H7 (cell line): ENCODE data around the gene CPA2. TPM values are rescaled to one million over a fixed set of nuclear protein-coding genes. Genes with fewer than 3 reads are reported as not detected.
"Not testable (repeated sequence)": the region's sequence is repeated elsewhere in the genome, so short reads cannot be mapped to it uniquely, and the experiment has no call there.

Experiments used
- DNase-seq: peaks from one replicate; pipeline ENCODE4 v3.0.0; 2012
- H3K27me3 ChIP-seq: 2 replicates; pipeline ENCODE4 v1.6.0; 2011; ENCODE audit warnings: mild to moderate bottlenecking, low read length; ENCODE audit not compliant: control insufficient read depth, insufficient read depth
- H3K36me3 ChIP-seq: replicated peaks from 2 replicates; pipeline ENCODE4 v1.5.1; 2011; ENCODE audit warnings: low read length; ENCODE audit not compliant: control insufficient read depth, insufficient read depth
- H3K4me3 ChIP-seq: 2 replicates; pipeline ENCODE4 v1.5.1; 2011; ENCODE audit warnings: low read depth, mild to moderate bottlenecking, control low read depth, low read length, moderate library complexity; ENCODE audit not compliant: insufficient read depth
- total RNA-seq: library from RNA; depleted of rRNA; stranded (reverse); fragments of >200 nt; shearing (Covaris generic); gene quantifications from 2 replicates; pipeline ENCODE4 v1.2.3, GENCODE V29; 2014

CPA2 gene
- total RNA-seq, 1 experiment from 2014 or later = not detected

DNA sequence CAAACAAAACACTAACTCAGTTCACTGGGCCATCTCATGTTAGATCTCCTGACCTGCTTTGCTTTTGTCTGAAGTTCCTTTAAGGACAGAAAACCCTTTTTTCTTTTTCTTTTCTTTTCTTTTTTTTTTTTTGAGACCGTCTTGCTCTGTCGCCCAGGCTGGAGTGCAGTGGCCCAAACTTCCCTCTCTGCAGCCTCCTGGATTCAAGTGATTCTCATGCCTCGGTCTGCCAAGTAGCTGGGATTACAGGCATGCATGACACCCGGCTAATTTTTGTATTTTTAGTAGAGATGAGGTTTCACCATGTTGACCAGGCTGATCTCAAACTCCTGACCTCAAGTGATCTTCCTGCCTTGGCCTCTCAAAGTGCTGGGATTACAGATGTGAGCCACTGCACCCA is 30.3 kb upstream of the CPA2 start:
- not testable (repeated sequence) for H3K27me3 ChIP-seq, H3K36me3 ChIP-seq, H3K4me3 ChIP-seq, DNase-seq

DNA sequence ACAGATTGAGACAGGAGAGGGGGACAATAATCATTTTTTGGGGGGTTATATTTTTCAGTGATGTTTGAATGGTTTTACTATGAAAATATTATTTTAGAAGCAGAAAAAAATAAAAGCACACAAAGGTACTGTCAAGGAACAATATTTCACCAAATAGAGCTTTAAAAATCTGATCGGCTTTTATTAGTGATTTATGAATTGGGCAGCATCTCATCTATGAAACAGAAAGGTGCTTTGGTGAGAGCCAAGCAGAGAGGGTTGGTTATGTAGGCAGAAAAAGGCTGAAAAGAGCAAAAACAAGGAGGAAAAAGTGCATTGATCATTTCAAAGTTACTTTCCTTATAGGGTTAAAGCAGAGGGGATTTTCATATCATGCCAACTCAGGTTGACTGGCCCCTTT is 26.4 kb upstream of the CPA2 start:
- no peaks in the 10 kb centered on the region for H3K36me3 ChIP-seq
- DNase-seq = no peak

DNA sequence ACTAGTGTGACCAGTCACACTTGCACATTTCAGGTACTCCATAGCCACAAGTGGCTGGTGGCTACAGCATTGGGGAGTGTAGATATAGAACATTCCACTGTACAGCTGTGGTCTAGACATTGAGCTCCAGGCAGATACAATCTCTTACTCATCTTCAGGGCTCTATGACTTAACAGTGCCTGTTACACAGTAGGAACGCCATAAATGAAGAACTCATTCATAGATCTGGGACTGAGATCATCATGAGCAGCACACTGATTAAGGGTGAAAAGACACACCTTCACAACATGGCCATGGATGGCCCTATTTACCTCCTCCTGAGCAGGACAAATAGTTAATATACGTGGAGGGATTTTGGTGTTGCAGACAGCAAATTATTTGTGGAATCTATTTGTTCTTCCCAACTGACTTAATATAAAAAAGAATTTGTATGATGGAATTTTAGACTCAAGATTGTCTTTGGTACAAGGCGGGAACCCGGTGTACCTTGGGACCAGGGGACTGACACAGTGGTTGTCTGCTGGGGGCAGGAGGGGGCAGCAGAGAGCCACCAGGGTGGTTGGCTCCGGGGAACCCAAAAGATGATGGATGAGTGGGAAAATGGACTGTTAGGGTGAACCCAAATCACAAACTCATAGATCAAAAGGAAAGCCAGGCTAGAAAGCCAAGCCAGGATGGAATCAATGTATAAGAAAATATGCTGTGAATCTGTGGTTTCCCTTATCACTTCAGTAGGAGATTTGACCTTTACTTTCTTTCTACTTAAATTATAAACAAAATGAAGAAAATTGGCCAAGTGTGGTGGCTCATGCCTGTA is 24.3 kb upstream of the CPA2 start:
- H3K36me3 ChIP-seq = no peaks in the 10 kb centered on the region
- DNase-seq = peak; percentile 71
- no peak overlapping the region for H3K4me3 ChIP-seq
- no peaks in the 10 kb centered on the region for H3K27me3 ChIP-seq

More for the DNA sequence above, 26.4 kb upstream of the CPA2 start:
- H3K27me3 ChIP-seq = no peaks in the 10 kb centered on the region
- H3K4me3 ChIP-seq = no peak overlapping the region

DNA sequence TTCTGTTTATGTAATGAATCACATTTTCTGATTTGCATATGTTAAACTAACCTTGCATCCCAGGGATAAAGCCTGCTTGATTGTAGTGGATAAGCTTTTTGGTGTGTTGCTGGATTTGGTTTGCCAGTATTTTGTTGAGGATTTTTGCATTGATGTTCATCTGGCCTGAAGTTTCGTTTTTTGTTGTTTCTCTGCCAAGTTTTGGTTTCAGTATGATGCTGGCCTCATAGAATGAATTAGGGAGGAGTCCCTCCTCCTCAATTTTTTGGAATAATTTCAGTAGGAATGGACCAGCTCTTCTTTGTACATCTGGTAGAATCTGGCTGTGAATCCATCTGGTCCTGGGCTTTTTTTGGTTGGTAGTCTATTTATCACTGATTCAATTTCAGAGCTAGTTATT is 23.2 kb upstream of the CPA2 start:
- not testable (repeated sequence) for DNase-seq, H3K27me3 ChIP-seq, H3K36me3 ChIP-seq, H3K4me3 ChIP-seq

DNA sequence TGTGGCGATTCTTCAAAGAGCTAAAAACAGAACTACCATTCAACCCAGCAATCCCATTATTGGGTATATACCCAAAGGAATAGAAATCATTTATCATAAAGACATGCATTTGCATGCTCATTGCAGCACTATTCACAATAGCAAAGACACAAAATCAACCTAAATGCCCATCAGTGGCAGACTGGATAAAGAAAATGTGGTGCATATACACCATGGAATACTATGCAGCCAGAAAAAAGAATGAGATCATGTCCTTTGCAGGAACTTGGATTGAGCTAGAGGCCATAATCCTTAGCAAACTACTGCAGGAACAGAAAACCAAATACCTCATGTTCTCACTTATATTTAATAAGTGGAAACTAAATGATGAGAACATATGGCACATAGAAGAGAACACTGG is 20.2 kb upstream of the CPA2 start:
- DNase-seq, H3K4me3 ChIP-seq, H3K36me3 ChIP-seq, H3K27me3 ChIP-seq: not testable (repeated sequence)

DNA sequence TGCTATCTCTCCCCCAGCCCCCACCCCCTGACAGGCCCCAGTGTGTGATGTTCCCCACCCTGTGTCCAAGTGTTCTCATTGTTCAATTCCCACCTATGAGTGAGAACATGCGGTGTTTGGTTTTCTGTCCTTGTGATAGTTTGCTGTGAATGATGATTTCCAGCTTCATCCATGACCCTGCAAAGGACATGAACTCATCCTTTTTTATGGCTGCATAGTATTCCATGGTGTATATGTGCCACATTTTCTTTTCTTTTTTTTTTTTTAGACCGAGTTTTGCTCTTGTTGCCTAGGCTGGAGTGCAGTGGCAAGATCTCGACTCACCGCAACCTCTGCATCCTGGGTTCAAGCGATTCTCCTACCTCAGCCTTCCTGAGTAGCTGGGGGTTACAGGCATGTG is 17.8 kb upstream of the CPA2 start:
- H3K36me3 ChIP-seq, DNase-seq, H3K4me3 ChIP-seq, H3K27me3 ChIP-seq: not testable (repeated sequence)

DNA sequence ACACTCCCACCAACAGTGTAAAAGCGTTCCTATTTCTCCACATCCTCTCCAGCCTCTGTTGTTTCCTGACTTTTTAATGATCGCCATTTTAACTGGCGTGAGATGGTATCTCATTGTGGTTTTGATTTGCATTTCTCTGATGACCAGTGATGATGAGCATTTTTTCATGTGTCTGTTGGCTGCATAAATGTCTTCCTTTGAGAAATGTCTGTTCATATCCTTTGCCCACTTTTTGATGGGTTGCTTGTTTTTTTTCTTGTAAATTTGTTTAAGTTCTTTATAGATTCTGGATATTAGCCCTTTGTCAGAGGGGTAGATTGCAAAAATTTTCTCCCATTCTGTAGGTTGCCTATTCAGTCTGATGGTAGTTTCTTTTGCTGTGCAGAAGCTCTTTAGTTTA is 17.0 kb upstream of the CPA2 start:
- not testable (repeated sequence) for H3K27me3 ChIP-seq, H3K36me3 ChIP-seq, DNase-seq, H3K4me3 ChIP-seq

DNA sequence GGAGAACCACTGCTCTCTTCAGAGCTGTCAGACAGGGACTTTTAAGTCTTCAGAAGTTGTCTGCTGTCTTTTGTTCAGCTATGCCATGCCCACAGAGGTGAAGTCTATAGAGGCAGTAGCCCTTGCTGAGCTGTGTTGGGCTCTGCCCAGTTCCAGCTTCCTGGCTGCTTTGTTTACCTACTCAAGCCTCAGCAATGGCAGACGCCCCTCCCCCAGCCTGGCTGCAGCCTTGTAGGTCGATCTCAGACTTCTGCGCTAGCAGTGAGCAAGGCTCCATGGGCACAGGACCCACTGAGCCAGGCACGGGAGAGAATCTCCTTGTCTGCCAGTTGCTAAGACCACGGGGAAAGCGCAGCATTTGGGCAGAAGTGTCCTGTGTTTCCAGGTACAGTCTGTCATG is 12.1 kb upstream of the CPA2 start:
- DNase-seq = no peak
- Histone ChIP-seq H3K4me3 (no peak overlapping the region), H3K27me3 (no peaks in the 10 kb centered on the region), H3K36me3 (no peaks in the 10 kb centered on the region)

DNA sequence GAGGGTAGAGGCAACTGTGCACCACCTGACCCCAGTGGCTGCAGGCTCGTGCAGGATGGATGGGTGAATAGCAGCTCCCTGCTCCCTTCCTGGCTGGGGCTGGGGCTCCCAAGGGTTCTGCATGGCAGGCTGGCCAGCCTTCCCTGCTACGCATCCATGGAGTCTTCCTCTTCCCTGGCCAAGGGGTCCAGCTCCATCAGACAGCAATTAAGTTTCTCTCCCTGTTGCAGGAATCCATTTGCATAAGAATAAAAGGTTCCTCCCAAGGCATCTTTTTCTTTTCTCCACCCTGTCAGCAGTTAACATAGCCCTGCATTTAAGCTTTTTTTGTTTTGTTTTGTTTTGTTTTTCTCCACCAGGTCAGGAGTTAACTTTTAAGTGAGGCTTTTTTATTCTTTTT is 10.0 kb upstream of the CPA2 start:
- Histone ChIP-seq H3K4me3 (no peak overlapping the region), H3K27me3 (no peaks in the 10 kb centered on the region), H3K36me3 (no peaks in the 10 kb centered on the region)
- DNase-seq = peak; percentile 29

DNA sequence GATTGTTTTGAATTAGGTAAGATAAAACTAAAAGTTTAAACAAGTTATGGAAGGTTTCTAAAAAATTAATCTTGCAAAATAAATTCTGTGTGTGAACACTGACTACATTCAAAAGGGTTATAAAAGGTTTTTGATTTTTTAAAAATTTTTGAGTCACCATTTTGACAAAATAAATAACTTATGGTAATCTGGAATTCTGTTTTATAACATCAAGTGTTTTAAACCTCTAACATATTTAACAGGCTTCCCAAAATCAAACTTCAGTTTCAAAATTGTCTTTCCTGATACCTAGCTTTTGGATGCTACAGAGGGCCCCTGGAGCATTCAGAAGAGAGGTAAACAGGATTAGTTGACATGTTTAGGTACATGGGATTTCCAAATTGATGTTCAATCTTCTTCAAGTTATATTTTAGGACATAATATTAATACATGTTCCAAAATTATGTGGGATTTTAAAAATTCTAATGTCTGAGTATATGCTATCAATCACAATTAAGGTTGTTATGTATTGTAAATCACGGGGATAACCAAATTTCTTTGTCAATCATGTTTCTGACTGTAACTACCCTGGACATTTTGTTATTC is 8.1 kb upstream of the CPA2 start:
- DNase-seq = no peak
- Histone ChIP-seq H3K4me3 (no peak overlapping the region), H3K27me3 (no peaks in the 10 kb centered on the region), H3K36me3 (no peaks in the 10 kb centered on the region)

DNA sequence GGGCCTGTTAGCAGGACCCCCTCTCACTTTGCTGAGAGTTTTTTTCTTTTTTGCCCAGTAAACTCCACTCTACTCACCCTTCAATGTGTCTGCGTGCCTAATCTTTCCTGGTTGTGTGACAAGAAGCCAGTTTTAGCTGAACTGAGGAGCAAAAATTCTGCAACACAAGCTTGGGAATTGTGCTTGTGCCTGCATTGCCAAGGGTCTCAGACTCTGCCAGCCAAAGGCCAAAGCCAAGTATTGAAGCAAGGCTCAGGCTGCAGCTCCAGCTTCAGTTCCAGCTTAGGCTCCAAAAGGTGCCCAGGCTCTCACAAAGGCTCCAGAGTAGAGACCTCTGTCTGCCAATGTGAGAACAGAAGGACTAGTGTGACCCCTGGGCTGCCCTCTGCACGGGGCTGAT is 4.2 kb upstream of the CPA2 start:
- no peak overlapping the region for H3K4me3 ChIP-seq
- no peaks in the 10 kb centered on the region for H3K27me3 ChIP-seq
- no peaks in the 10 kb centered on the region for H3K36me3 ChIP-seq
- no peak for DNase-seq

DNA sequence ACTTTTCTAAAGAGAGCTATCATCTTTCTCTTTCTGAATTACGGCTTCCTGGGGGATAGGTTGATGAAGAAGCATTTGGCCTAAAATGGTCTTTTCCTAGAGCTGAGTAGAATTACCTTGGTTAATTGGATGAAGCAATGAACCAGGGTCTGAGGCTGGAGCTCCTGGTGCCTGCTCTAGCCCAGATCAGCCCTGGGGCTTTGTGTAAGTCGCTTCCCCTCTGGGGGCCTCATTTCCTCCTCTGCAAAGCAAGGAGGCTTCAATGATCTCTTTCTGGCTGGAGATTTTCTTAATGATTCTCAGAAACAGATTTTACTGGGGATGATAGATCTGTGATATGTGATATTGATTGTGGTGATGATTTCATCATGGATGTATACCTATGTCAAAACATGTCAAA is 3.5 kb upstream of the CPA2 start:
- no peak overlapping the region for H3K4me3 ChIP-seq
- no peak for DNase-seq
- H3K27me3 ChIP-seq = no peaks in the 10 kb centered on the region
- H3K36me3 ChIP-seq = no peaks in the 10 kb centered on the region

DNA sequence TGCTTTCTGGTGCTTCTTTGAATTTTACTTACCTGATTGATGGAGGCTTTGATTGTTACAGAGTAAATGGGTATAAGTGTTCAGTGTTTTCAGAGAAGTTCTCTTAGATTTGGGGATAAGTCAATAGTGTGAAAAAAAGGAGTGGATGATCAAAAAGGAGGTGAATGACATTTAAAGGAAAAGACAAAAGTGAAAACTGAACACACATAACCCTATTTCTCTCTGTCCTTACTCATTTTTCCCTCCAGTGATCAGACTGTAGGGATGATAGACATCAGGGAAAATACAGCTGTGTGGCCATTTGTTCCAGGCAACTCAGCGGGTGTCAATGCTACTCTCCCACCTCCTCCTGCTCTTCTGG is 278 bp downstream of the CPA2 start:
- DNase-seq = no peak
- Histone ChIP-seq H3K36me3 (no peaks in the 10 kb centered on the region), H3K4me3 (no peak overlapping the region), H3K27me3 (no peaks in the 10 kb centered on the region)

DNA sequence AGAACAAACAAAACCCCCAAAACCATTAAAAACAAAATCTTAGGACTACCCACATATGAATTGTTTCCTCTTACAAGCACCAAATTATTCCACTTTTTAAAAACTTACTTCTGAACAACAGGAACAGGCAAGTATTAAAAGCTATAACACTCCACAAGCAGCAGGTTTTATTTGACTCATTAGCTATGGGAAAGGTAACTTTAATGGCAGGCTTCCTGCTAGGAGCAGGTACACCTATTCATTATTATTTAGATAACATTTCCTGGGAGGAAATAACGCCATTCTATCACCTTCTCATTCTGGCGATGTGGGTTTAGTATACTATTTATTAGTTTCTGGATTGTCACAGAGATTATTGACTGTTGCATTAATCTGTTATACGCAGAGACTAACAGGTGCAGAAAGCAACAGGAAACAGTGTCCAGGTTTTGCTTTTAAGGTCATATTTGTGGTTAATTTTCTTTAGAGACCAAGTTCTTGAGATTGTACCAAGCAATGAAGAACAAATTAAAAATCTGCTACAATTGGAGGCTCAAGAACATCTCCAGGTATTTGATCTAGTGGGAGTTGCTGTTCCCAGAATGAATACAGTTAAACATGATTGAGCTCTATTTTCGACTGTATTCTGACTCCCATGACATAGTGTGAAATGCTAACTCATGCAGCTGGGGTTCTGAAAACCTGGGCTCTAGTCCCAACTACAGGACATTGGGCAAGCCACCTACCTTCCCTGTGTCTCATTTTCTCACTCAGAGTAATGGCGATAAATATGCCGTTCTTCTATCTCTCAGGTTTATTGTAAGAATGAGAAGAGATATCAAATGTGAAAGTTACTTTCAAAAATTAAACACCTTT is 2.0 kb downstream of the CPA2 start:
- H3K4me3 ChIP-seq = no peak overlapping the region
- no peaks in the 10 kb centered on the region for H3K36me3 ChIP-seq
- no peaks in the 10 kb centered on the region for H3K27me3 ChIP-seq
- DNase-seq = no peak

DNA sequence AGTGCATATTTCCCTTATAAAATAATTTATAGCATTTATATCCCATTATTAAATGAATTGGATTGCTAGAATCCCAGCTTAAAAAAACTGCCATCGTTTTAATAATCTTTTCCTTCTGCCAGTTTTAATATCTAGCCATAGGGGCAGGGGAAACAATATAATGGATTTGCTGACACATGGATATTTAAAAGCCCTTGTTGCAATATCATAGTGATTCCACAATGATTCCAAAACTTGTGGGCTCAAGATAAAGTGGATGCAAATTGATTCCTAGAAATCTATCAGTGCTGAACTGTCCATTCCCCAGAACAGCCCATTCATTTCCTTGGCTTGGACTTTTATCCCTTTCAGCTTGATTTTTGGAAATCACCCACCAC is 2.6 kb downstream of the CPA2 start:
- DNase-seq = no peak
- Histone ChIP-seq H3K36me3 (no peaks in the 10 kb centered on the region), H3K4me3 (no peak overlapping the region), H3K27me3 (no peaks in the 10 kb centered on the region)
